KOPT-K1 (cell line): Measurements from ENCODE around the gene COL23A1.

Experiments used
- H3K27ac ChIP-seq: fragments of 200-600 bp; sonication (generic); 2 replicates; pipeline ENCODE4 v1.5.1; 2016; ENCODE audit warnings: antibody characterized with exemption, mild to moderate bottlenecking, low read depth, low read length; ENCODE audit not compliant: poor library complexity, severe bottlenecking
- H3K36me3 ChIP-seq: fragments of 200-600 bp; sonication (generic); 2 replicates; pipeline ENCODE4 v1.5.1; 2017; ENCODE audit warnings: antibody characterized with exemption, mild to moderate bottlenecking, low read length, moderate library complexity; ENCODE audit not compliant: insufficient read depth
- H3K9me3 ChIP-seq: fragments of 200-600 bp; sonication (generic); 2 replicates; pipeline ENCODE4 v1.5.1; 2017; ENCODE audit warnings: antibody characterized with exemption, low read length, mild to moderate bottlenecking; ENCODE audit not compliant: insufficient read depth, poor library complexity, severe bottlenecking

The COL23A1 gene

DNA sequence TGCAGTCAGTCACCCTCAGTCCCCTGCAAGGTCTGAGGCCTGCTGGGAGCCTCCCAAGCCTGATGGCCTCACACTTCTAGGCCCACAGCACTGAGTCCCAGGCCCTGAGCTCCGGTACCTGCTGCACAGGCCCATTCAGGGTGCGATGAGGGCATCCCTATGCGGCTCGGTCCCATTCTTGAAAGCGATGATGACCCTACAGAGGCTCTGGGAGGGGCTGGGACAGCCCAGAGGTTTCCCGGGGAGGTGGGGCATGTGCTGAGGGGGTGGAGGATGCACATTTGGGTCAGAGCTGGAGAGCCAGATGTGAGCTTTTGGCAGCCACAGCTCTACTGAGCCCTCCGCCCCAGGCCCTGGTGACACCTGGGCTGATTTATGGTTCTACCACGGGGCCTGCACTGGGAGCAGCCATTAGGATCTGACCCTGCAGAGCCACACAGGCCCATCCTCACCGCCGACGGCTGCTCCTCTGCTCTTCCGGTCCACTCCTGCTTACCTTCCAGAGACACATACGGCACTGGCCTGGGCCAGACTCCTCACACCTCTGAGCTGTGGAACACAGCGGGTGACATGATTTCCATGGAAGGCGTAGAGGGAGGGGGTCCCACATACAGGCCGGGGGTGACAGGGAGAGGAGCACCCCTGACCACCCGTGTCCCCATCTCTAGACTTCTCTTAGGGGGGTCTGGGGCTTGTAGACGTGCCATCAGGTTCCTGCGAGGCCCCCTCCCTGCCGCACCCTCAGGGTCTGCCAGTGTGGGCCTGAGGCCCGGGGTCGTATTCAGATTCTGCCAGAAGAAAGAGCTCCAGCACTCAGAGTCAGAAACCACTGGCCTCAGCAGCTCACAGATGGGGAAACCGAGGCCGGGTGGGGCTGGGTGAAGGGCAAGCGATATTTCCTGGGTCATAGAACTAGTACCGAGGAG, 53.4 kb downstream of the COL23A1 start:
- H3K9me3 ChIP-seq, result no peaks in the 10 kb centered on the region

GRCh38 chr5:178535299-178536175, 54.7 kb downstream of the COL23A1 start:
- no peaks in the 10 kb centered on the region for H3K9me3 ChIP-seq
- H3K27ac ChIP-seq, result no peak overlapping the region
- H3K36me3 ChIP-seq, result no peaks in the 10 kb centered on the region

More for the DNA sequence above, 53.4 kb downstream of the COL23A1 start:
- Histone ChIP-seq H3K36me3 (no peaks in the 10 kb centered on the region), H3K27ac (no peak overlapping the region)

GRCh38 chr5:178533136-178533535, 57.1 kb downstream of the COL23A1 start:
- H3K9me3 ChIP-seq, result no peaks in the 10 kb centered on the region
- no peak overlapping the region for H3K27ac ChIP-seq
- H3K36me3 ChIP-seq, result no peaks in the 10 kb centered on the region

DNA sequence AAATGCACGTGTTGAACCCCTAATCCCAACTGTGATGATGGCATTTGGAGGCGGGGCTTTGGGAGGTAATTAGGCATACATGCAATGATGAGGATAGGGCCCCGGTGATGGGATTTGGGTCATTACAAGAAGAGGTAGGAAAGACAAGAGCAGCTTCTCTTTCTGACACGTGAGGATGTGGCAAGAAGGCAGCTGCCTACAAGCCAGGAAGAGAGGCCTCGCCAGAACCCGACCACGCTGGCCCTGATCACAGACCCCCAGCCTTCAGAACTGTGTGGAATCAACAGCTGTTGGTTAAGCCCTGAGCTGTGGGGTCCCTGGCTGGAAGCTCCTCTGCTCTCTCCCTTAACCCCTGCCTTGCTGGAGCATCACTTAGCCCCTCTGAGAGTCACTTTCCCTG, 57.5 kb downstream of the COL23A1 start:
- Histone ChIP-seq H3K9me3 (no peaks in the 10 kb centered on the region), H3K27ac (no peak overlapping the region), H3K36me3 (no peaks in the 10 kb centered on the region)

DNA sequence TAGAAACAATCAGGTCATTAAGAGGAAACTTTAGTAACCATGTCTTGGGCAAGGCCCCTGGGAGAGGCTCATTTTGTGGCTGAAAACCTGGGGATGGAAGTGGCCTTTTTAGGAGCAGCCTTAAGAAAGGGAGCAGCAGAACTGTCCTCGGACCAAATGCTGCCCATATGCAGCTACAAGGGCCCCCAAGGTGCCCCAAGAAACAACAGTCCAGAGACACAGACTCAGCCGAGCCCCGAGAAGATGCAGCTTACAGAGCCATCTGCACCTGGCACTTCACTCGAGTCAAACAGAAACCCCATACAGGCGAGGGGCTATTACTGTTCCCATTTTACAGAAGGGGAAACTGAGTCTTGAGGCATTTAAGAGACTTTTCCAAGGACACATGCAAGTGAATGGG, 58.0 kb downstream of the COL23A1 start:
- H3K27ac ChIP-seq, result no peak overlapping the region
- no peaks in the 10 kb centered on the region for H3K36me3 ChIP-seq
- H3K9me3 ChIP-seq, result no peaks in the 10 kb centered on the region

DNA sequence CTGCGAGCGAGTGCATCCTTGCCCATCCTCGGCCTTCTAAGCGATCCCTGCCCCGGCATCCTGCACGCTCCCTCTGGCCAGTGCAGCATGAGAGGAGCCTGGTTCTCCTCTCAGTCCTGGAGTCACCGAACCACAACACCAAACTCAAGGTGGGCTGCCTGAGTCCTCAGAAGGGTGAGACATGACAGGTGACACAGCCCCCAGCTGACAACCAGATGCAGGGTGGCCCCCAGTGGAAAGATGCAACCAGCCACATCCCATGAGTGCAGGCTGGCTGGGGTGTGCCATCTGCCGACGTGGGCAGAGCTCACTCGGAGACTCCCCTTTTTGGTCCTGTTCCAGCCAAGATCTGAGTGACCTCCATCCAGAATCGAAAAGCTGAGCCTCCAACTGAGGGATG, 58.4 kb downstream of the COL23A1 start:
- Histone ChIP-seq H3K36me3 (no peaks in the 10 kb centered on the region), H3K27ac (no peak overlapping the region), H3K9me3 (no peaks in the 10 kb centered on the region)

- H3K9me3 ChIP-seq, result no peaks in the 10 kb centered on the region
- no peak overlapping the region for H3K27ac ChIP-seq
- H3K36me3 ChIP-seq, result no peaks in the 10 kb centered on the region
These were observed 59.7 kb downstream of the COL23A1 start for GRCh38 chr5:178530526-178530925.

DNA sequence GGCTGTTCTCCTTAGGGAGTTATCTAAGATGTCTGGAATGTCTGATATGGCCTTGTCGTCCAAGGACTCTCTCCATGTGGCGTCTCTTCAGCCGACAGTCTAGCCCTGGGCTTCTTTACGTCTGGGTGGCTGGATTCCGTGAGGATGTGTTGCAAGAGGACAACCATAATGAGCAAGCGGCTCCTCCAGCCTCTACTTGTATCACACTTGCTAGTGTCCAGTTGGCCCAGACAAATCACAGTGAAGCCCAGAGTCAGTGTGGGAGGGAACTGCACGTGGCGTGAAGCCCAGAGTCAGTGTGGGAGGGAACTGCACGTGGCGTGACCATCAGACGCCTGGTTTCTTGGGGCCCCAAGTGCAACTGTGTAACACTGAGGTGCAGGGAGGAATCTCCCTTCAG, 61.1 kb downstream of the COL23A1 start:
- H3K27ac ChIP-seq, result no peak overlapping the region
- H3K36me3 ChIP-seq, result no peaks in the 10 kb centered on the region
- no peaks in the 10 kb centered on the region for H3K9me3 ChIP-seq

- Histone ChIP-seq H3K27ac (no peak overlapping the region), H3K36me3 (no peaks in the 10 kb centered on the region), H3K9me3 (no peaks in the 10 kb centered on the region)
These were observed 62.5 kb downstream of the COL23A1 start for GRCh38 chr5:178527458-178528307.

DNA sequence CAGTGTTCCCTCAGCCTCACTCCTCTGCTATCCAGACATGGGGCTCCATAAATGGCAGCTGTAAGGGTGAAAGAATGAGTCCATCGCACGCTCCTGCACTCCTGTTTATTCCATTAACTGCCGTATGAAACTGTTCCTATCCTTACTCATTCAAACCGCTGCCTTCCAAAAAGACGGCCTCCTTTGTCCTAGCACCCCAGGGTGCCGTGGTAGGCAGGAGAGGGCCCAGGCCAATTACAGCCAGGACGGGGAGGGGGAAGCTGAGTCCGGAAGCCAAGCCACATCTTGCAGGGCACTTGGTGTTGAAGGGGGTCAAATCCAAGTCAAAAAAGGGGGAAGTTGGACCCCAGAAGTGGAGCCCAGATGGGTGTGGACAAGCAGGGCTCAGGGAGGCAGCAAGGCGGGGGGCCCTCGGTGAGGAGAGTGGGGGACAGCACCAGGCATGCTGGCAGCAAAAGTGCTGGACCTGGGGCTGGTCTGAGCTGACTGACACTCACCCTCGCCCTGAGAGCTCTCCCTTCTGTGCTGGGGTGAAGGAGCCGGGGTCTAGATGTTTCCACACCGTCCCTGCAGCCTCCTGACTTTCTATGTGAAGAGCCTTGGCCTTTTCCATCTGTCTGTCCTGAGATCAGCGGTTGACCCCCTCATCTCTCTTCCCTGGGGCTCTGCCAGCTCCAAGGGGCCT, 63.3 kb downstream of the COL23A1 start:
- Histone ChIP-seq H3K36me3 (no peaks in the 10 kb centered on the region), H3K27ac (no peak overlapping the region), H3K9me3 (no peaks in the 10 kb centered on the region)

DNA sequence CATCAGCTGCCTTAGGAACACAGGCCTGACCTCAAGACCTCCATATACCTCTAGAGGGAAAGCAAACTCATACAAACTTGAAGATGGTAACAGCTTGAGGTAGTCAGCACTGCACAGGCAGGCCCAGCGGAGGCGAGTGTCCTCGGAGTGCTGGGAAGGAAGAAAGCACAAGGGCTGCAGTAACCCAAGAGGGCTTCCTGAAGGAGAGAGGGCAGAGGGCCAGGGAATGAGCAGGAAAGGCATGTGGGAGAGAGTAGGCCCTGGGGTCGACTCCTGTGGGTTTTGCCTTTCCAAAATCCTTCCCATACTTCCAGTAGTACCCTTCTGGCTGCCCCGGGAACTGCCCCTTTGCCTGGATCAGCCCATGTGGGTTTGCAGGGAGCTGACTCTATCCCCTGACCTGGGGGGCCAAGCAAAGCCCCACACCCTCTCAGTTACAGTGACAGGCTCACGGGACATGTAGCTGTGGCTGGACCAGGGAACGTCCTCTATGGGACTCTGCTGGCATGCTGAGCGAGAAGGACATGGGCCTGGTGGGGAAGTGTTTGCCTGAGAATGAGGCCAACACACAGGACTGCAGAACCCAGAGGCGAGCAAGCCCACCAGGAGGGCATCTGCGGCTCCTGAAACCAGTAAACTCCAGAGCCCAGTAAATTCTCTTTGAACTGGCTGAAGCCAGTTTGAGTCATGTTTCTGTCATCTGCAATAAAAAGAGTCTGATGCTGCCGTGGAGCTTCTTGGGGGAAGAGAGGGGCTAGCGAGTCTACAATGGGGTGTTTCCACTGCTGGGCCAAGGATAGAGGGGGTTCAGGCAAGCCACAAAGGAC, 64.1 kb downstream of the COL23A1 start:
- Histone ChIP-seq H3K36me3 (no peaks in the 10 kb centered on the region), H3K9me3 (no peaks in the 10 kb centered on the region), H3K27ac (no peak overlapping the region)

- Histone ChIP-seq H3K27ac (no peak overlapping the region), H3K36me3 (no peaks in the 10 kb centered on the region), H3K9me3 (peaks cover 6% of the 10 kb centered on the region)
These were observed 65.9 kb downstream of the COL23A1 start for GRCh38 chr5:178524093-178524882.

DNA sequence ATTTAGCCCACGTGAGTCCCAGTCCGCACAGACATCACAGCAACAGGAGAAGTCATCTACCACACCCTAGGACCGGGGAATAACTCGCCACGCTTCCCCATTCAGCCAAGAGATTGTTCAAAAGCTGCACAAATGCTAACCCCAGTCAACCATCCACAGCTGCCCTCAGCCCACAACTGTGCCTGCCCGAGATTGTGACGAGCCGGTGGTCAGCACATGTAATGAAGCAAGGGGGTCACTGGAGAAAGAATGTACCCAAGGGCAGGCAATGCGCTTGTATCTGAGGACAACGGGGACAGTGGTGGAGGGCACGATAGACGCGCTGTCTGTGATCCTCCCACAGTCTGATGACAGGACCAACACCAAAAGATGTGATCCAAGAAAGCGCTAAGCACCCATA, 67.8 kb downstream of the COL23A1 start:
- peaks cover 11% of the 10 kb centered on the region for H3K9me3 ChIP-seq
- no peak overlapping the region for H3K27ac ChIP-seq
- no peaks in the 10 kb centered on the region for H3K36me3 ChIP-seq
